ENCODE data around the gene SLC26A3.

Gene SLC26A3

DNA sequence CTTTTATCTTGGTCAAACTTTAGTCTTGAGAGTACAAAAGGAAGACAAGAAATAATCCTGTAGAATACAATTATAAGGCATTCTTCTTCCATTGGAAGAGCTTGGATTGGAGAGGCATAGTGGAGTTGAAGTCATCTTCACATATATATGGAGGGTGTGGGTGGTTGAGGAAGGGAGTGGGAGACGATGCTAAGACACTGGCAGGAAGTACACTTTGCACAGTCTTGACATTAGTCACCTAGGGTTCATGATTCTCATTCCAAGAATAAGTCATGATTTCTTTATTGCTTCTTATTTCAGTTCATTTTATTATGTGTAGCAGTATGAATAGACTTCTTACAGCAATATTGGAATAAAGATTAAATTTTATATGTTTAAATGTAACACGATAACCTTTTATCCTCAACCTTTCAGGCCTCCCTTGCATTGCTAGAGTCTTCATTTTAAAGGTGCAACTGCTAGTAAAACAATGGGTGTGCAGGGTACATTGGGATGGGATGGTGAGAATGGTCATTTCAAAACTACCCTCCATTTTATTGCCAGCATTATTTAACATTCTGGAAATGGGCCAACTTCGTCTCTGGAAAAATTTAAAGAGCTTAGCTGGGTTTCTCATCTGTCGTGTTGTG is 12.3 kb upstream of the SLC26A3 start:
- peak; percentile 18 for DNase-seq

DNA sequence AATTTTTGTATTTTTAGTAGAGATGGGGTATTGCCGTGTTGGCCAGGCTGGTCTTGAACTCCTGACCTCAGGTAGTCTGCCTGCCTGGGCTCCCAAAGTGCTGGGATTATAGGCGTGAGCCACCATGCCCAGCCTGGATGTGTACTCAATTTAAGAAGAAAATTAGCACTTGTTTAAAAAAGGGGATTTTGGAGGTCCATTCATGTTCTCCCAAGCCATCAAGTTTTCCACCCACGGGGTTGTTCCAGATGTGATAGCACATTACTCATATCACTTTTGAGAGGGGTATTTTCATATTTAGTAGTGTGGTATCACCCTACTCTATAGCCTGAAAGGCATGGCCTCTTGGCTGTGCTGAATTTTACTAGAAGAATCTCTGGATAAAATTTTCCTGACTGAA is 10.5 kb upstream of the SLC26A3 start:
- DNase-seq = peak; percentile 16

DNA sequence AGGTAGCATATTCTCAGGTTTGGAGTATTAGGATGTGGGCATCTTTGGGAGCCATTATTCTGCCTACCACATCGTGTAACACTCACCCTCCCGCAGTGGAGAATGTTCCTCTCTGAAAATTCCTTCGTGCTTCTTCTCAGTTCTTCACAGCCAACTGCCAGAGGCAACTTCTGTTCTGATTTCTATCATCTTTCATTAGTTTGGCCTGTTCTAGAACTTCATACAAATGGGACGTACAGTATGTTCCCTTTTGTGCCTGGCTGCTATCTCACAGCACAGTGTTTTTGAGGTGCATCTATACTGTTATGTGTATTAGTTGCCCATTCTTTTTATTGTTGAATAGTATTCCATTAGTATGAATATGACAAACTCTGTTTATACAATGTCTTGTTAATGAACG is 8.9 kb upstream of the SLC26A3 start:
- no peak for DNase-seq

DNA sequence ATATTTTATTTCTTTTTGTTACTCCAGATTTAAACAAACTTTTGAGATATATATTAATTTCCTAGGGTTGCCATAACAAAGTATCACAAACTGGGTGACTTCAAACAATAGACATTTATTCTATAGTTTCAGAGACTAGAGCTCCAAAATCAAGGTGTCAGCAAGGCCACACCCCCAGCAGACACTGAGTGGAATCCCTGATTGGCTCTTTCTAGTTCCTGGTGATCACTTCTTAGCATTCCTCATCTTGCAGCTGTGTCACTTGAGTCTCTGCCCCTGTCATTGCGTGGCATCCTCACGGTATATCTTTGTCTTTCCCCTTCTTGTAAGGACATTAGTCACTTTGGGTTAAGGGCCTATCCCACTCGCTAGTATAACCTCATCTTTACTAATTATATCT is 7.6 kb upstream of the SLC26A3 start:
- DNase-seq = no peak

DNA sequence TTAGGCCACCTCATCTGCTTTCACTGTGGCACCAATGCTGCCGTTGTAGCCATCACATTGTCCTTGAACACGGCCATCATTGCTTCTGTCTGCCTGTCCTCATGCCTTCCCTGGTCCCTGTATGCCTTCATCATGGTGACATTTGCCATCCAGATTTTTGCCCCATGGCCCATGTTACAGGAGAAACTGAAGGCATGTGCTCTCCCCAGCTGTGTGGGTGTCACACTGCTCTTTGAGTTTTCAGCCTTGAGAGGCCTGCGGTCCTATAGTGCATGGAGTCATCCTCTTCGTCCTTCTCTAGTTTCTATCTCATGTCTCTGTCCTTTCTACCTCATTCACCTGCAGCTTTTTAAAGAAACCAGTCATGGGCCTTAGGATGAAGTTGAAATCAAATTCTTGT is 6.2 kb upstream of the SLC26A3 start:
- DNase-seq = no peak

DNA sequence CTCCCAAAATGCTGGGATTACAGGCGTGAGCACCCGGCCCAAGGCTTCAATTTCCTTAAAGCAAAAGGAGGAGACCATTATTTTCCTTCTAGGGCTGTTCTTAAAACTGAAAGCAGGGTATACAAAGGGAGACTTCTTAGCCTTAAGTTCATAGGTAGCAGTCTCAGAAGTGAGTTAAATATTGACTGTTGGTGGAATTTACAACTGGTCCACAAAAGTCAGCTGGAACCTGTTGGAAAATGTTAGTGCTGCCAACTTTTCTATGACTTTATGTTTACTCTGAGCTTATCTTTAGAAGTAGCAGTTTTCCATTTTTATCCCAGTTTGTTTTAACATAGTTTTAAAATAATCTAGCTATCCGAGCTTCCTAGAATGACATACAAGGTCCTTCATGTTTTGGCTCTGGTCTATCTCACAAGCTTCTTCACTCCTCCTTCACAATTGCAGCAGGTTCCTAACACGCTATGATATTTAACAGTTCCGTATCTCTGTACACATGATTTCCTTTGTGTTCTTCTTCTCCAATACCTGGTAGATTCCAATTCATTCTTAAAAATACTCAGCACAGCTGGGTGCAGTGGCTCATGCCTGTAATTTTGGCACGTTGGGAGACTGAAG is 3.3 kb downstream of the SLC26A3 start:
- DNase-seq = no peak

DNA sequence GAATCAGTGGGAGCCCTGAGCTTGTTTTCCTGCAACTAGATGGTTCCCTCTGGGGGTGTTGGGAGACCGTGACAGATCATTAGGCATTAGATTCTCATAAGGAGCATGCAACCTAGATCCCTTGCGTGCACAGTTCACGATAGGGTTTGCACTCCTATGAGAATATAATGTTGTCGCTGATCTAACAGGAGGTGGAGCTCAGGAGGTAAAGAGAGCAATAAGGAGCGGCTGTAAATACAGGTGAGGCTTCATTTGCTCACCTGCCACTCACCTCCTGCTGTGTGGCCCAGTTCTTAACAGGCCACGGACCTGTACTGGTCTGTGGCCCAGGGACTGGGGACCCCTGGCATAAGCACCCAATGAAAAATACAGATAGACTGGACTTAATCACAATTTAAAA is 10.7 kb downstream of the SLC26A3 start:
- DNase-seq = no peak

DNA sequence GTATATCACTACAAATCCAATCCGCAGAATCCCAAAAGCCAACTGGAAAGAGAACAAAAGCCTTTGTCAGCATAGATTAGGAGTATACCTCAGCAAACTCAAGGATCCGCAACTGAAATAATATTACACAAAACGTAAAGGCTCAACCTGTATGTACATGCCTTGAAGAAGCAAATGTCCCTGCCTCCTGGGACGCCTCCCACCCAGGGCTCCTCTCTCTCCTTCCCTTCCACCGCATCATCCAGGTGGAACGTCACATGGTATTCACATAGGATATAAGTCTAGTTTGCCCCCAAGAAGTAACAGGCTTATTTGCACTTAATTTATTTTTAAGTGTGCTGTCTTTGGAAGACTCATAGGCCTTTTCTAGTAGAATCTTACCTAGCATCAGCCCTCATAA is 13.4 kb downstream of the SLC26A3 start:
- no peak for DNase-seq

DNA sequence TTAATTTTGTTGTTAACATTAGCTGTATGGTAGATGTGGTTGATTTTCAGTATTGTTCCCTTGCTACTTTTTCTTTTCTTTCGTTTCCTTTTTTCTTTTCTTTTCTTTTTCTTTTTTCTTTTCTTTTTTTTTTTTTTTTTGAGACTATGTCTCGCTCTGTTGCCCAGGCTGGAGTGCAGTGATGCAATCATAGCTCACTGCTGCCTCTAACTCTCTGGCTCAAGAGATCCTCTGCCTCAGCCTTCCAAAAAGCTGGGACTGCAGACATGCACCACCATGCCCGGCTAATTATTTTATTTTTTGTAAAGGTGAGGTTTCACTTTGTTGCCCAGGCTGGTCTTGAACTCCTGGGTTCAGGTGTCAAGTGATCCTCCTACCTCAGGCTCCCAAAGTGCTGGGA is 14.4 kb downstream of the SLC26A3 start:
- no peak for DNase-seq

DNA sequence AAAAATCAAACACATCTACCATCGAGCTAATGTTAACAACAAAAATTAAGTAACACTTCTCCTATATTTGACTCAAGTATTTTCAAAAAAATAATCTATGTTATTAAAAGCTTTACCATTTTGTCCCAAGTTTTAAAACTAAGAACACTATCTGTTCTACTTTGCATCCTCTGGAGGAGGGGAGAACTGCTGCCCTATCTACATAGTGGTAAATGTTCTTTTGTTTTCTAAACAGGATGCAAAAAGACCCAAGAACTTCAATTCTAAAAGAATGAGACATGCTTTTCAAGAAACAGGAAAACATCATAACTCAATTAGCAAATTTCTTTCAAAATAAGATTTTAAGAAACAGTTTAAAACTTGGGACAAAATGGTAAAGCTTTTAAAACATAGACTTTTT is 14.8 kb downstream of the SLC26A3 start:
- no peak for DNase-seq

DNA sequence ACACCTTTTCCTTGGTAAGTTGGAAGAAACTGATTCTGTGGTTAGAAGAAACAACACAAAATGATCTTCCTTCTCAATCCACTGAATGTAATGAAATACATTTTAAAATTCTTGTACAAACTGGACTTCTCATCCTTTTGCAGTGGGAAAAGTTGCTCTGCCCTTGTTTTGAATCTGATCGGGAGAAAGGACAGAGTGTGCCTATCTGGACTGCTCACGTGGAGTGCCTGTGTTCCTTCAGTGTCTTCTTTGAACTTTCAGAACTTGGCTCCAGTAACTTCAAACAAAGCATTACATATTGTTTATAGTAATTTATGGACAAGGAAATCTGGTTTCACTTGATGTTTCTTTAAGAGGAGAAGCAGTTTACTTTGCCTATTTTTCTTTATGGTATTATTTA is 17.1 kb downstream of the SLC26A3 start:
- no peak for DNase-seq

DNA sequence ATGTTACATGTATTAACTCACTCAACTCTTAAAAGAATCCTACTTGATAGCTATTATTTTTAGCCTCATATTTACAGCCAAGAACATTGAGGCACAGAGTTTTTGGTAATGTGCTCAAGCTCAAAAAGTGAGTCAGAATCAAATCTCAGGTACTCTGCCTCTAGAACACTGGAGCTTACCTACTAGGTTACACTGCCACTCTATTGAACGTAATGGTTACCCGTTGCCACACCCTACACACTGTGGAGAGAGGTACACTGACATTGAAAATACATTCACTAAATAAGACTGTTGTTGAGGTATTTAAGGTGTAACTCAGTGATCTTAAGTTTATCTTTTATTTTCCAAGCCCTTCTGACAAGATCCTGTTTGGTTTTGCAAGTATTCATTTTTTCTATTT is 17.9 kb downstream of the SLC26A3 start:
- no peak for DNase-seq

DNA sequence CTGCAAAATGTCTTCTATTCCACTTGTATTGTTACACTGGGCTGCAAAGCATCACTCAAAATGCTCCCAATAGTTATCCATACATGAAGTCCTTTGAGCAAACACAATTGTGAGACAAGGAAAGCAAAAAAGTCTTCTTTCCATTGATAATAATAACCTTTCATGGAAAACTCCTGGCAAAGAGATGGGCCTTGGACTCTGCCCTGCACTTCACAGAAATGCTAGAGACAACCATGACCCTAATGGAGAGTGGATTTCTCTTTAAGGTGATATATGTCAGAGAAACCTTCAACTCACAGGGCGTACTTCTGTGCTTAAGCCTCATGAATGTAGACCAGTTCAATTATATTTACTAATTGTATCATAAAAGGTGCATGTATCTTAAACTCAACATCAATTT is 19.4 kb downstream of the SLC26A3 start:
- no peak for DNase-seq

DNA sequence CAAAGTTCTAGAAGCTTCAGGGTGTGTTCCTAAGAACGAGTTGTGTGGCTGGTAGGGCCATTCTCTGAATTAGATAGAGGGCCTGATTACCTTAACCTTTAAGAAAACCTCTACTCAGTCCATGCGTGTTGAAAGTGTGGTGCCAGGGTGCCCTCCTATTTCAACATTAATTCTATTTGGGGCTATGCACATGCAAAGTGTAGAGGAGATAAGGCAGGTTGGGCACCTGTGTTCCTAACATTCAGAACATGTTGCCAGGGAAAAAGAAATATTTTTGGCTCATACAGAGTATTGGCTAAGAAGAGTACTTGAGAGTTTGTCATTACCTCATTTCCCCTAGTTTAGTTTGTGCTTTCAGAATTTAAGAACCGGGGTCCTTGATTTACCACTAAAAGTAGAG is 20.6 kb downstream of the SLC26A3 start:
- no peak for DNase-seq

DNA sequence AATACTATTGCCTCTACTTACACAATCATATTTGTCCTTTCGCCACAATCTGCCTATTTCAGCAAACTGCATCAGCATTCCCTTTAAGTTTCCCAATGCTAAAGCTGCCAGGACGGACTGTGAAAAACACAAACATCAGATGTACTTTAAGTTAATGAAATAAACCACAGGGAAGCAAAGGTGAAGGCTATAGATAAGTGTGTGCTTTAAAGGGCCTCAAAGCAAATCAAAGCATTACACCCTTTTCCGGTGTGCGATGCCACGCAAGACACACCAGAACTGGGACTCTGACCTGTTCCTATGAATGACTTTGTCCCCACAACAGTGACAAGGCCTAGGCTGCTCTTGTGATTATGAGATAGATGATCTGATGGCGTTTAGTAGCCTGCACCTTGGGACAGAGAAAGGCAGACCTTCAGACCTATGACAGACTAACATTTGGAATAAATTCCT is 23.4 kb downstream of the SLC26A3 start:
- no peak for DNase-seq

DNA sequence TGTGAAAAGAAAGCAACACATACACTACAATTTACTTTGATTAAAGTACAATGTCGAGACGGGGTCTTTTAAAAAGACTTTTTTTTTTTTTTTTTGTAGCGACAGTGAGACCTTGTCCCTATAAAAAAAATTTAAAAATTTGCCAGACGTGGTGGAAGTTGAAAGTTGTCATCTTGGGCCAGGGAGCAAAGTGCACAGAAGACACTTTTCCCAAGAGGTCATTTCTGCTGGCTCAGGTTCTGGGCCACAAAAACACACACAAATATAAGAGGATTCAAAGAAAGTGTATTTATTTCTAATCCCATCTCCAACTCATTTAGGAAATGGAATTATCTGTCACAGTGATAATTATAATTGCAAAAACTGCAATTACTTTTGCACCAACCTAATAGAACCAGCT is 24.7 kb downstream of the SLC26A3 start:
- no peak for DNase-seq

DNA sequence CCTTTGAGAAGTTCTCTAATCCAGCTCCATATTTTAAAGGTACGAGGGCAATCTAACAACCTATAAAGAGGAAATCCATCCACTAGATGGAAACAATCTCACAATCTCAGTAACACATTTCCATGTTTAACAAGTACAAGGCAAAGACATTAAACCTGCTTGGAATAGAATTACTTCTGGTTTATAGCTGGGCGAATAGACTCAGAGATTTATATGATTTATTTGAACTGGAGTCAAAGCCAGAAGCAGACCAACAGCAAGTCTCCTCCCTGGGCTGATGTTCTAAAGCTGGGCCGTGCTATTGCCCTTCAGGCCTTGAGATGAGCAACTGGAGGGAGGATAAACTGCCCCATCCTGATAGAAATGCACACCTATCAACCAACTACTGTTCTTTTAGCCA is 25.3 kb downstream of the SLC26A3 start:
- DNase-seq = no peak

DNA sequence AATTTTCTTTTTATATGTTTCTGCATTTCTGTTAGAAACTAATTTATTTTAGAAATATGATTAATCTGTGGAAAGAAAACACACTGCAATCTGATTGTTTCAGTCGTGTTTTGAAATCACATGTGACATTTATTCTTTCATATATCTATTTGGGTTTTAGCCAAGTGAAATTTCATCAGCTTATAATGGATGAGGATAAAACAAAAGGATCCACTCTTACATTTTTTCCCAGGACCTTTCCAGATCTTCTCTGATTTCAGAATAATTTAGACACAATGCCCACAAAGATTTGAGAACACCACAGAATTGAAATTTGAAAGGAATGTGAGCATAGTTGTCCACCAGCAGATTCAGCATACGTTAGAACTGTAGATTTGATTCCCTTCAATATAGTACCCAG is 30.0 kb downstream of the SLC26A3 start:
- DNase-seq = no peak

DNA sequence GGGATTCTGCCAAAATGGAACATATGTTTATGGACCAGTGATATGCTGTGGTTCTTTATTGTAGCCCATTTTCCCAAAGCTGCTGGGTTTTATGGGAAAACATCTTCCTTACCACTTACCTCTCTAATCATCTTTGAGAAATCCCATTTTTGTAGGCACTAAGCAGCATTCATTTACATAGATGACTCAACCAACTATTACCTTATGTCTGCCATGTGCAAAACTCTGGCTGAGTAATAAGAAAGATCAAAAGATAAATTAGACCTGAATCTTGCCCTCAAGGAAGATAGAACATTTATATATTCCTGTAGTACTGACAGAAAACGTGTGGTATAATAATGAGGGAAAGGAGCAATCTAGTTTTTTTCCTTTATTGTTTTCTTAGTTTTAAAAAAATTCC is 34.8 kb downstream of the SLC26A3 start:
- DNase-seq = no peak

DNA sequence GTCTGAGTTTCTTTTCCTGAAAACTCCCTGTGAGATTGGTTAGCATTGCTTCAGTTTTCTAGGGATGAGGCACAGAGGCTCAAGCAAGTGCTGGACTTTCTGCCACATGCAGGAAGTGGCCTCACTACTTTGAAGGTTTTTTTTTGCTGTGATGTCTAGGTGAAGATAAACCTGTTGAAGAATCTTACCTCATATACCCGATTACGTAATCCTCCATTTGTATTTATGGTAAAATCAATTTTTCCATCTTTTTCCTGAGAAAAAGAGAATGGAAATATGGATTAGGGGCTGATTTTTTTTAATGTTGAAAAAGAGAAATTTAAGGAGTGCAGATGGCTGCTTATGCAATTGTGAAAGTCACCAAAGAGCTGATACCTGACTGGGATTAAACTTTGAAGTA is 35.6 kb downstream of the SLC26A3 start:
- no peak for DNase-seq

DNA sequence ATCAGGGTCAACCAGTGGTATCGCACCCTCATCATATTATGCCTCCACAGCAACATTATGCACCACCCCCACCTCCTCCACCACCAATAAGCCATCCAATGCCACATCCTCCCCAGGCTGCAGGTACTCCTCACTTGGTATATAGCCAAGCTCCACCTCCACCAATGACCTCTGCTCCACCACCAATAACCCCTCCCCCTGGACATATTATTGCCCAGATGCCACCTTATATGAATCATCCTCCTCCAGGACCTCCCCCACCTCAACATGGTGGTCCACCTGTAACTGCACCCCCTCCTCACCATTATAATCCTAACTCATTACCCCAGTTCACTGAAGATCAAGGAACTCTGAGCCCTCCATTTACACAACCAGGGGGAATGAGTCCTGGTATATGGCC is 44.4 kb downstream of the SLC26A3 start:
- DNase-seq = no peak

DNA sequence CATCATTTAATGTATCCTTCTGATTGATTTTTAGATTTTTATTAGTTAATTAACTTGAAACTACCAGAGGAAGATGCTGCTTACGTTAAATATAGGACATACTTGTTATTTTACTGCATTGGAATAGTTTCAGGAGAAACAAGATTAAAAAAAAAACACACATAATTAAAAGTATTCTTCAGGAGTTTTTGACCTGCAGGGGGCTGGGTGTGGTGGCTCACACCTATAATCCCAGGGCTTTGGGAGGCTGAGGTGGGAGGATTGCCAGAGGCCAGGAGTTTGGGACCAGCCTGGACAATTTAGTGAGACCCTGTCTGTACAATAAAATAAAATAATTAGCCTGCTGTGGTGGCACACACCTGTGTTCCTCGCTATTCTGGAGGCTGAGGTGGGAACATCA is 48.4 kb downstream of the SLC26A3 start:
- DNase-seq = no peak

DNA sequence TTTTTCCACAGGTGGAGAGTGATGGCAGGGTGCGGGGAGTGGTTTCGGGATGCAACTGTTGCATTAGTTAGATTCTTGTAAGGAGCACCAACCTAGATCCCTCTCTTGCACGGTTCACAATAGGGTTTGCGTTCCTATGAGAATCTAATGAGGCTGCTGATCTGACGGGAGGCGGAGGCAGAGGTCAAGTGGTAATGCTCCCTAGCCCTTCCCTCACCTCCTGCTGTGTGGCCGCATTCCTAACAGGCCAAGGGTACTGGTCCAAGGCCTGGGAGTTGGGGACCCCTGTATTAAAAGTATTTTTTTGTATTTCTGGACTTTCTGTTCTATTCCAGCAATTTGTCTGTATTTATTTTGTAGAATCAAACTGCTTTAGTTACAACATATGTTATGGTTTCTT is 51.9 kb downstream of the SLC26A3 start:
- no peak for DNase-seq

DNA sequence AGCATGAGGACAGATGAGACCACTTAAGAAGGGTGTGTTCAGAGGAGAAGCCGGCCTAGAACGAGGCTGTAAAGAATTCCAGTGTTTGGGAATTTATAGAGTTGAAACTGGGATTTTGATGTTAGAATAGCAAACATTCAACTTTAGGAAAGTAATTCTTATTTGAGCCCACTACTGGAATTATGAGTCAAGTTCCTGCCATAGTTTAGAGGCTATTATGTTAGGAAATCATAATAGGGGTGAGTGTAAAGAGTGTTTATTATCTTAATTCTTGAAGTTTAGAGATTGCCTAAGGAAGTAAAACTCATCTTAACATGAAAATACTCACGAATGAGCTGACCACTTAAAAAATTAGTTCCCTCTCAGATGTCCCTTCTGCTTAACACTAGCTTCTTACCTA is 57.0 kb downstream of the SLC26A3 start:
- DNase-seq = no peak

DNA sequence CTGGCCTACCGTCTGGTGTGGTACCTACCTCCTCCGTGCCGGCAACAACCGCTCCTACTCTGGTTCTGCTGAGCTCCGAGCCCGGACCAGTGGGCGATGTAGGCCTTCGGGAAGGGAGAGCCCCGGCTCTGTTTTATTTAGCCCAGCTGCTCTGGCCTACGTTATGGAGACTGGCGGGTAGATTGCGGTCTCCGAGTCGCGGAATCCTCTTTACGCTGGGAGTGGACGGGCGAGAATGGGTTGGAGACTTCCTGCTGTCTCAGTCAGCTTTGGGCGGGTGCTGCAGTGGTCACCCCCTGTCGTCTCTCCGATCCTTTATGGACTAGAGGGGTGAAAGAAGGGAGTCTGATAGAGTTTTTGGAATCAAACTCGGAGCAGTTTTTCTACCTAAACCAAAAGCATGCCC is 58.7 kb downstream of the SLC26A3 start:
- no peak for DNase-seq
